Sigmoid colon (tissue), 7 donors: ENCODE measurements around the gene SGCE. TPM values are rescaled to one million over a fixed set of nuclear protein-coding genes. Genes with fewer than 3 reads are reported as not detected.
A peak's percentile ranks its signal among the peaks of the same experiment; 100 is the strongest.

Experiments
- DNase-seq: peaks from one replicate; pipeline ENCODE4 v3.0.0-alpha.2; 2019
- H3K27ac ChIP-seq, 4 donors: fragments of 200-600 bp; sonication (generic); one replicate each; pipeline ENCODE4 v1.5.1; 2016 to 2019; ENCODE audit warnings: mild to moderate bottlenecking in 1 of 4
- H3K27me3 ChIP-seq, 3 donors: fragments of 200-600 bp; sonication (generic); one replicate each; pipeline ENCODE4 v1.5.1; 2019; ENCODE audit warnings: mild to moderate bottlenecking in 1 of 3
- H3K36me3 ChIP-seq, 4 donors: fragments of 200-600 bp; sonication (generic); one replicate each; pipeline ENCODE4 v1.5.1; 2016 to 2019
- H3K4me1 ChIP-seq, 4 donors: fragments of 200-600 bp; sonication (generic); one replicate each; pipeline ENCODE4 v1.5.1; 2017 to 2019
- H3K4me3 ChIP-seq, 4 donors: fragments of 200-600 bp; sonication (generic); one replicate each; pipeline ENCODE4 v1.5.1; 2017 to 2019; ENCODE audit warnings: mild to moderate bottlenecking in 2 of 4, moderate library complexity in 1 of 4
- H3K9me3 ChIP-seq, 4 donors: fragments of 200-600 bp in 3 of 4; sonication (generic) in 3 of 4; one replicate each; pipeline versions ENCODE4 v1.5.1 to v1.6.1; 2013 to 2019
- CTCF ChIP-seq, 4 experiments: fragments of 450-650 bp in 3 of 4; fragments of 200-600 bp in 1 of 4; IDR thresholded peaks; one replicate each; pipeline ENCODE4 v1.5.1; 2016 to 2019; ENCODE audit warnings: antibody characterized with exemption in 4 of 4, mild to moderate bottlenecking in 3 of 4, moderate library complexity in 2 of 4
- EP300 ChIP-seq, 4 donors: sonication (generic); formaldehyde crosslinking; IDR thresholded peaks; one replicate each; pipeline ENCODE4 v1.6.1; 2017; ENCODE audit warnings: antibody characterized with exemption in 4 of 4
- POLR2A ChIP-seq, 2 donors: fragments of 450-650 bp; IDR thresholded peaks; one replicate each; pipeline ENCODE4 v1.6.1; 2016; ENCODE audit warnings: antibody characterized with exemption in 2 of 2, mild to moderate bottlenecking in 2 of 2, moderate library complexity in 2 of 2
- POLR2AphosphoS5 ChIP-seq, 4 donors: sonication (generic); formaldehyde crosslinking; IDR thresholded peaks; one replicate each; pipeline ENCODE4 v1.6.1; 2017; ENCODE audit warnings: antibody characterized with exemption in 4 of 4
- WGBS, 2 donors: extraction: QIAGEN DNeasy Blood & Tissue Kit; methylation state at CpG; one replicate each; pipeline ENCODE4 v1.1.7; 2013; 5-methylcytosine and 5-hydroxymethylcytosine counted together
- intact Hi-C: fragments of 100-400 bp; cut with DNase I; formaldehyde crosslinking; loops from one replicate; pipeline ENCODE4 v1.15.1; 2023
- polyA plus RNA-seq, 3 donors: library from polyadenylated mRNA; stranded (reverse); fragments of 200-250 nt; gene quantifications; one replicate each; pipeline ENCODE4 v1.2.3, GENCODE V29; 2013
- total RNA-seq, 4 donors: library from RNA; depleted of rRNA; stranded (reverse); fragments of >200 nt; gene quantifications; one replicate each; pipeline ENCODE4 v1.1.0, GENCODE V29; 2016
- donor health status: healthy with polysubstance abuse.
- donor health status: Bipolar disorder and iron deficiency.
- donor health status: healthy.

The SGCE gene
- total and polyA plus RNA-seq, 7 donors = 2.8 to 244 (median 135) TPM

GRCh38 chr7:94650147-94651051, 5.5 kb downstream of the SGCE start:
- Histone ChIP-seq H3K27ac (peak overlapping the region in 2 of 4 donors; percentile 43 to 49), H3K4me3 (peak overlapping the region in 1 of 4 donors; percentile 16)

GRCh38 chr7:94649450-94649849, 6.5 kb downstream of the SGCE start:
- H3K27me3 ChIP-seq = no peaks in the 10 kb centered on the region
- intact Hi-C loops = no loop called here
- DNase-seq = no peak
- peak overlapping the region in 3 of 4 donors; percentile 10 to 49 (median 43) for H3K27ac ChIP-seq
- H3K9me3 ChIP-seq = no peaks in the 10 kb centered on the region
- no peaks in the 10 kb centered on the region for H3K36me3 ChIP-seq
- WGBS, 2 donors = 74 to 81% methylated on average over 4 of the region's 4 CpGs
- TF ChIP-seq POLR2AphosphoS5 (IDR thresholded peaks at IDR 0.05) (no peak), CTCF (IDR thresholded peaks at IDR 0.05) (no peak), POLR2A (IDR thresholded peaks at IDR 0.05) (no peak), EP300 (IDR thresholded peaks at IDR 0.05) (no peak)
- H3K4me1 ChIP-seq = peaks cover 0 to 59% (median 37%) of the 10 kb centered on the region in 4 donors
- peak overlapping the region in 2 of 4 donors; percentile 16 to 19 for H3K4me3 ChIP-seq

More at GRCh38 chr7:94650147-94651051, 5.5 kb downstream of the SGCE start:
- DNase-seq = no peak
- TF ChIP-seq EP300 (IDR thresholded peaks at IDR 0.05) (no peak), POLR2A (IDR thresholded peaks at IDR 0.05) (no peak)
- Histone ChIP-seq H3K4me1 (peaks cover 0 to 64% (median 41%) of the 10 kb centered on the region in 4 donors), H3K27me3 (no peaks in the 10 kb centered on the region), H3K9me3 (no peaks in the 10 kb centered on the region), H3K36me3 (no peaks in the 10 kb centered on the region)
- 81 to 91% methylated on average over 4 of the region's 4 CpGs for WGBS, 2 donors
- intact Hi-C loops = loop anchor here (10.0 kb wide), 1 partner anchor 356 kb away; no protein-coding TSS in a partner anchor

- no peak for DNase-seq
- Histone ChIP-seq H3K36me3 (no peaks in the 10 kb centered on the region), H3K27me3 (no peaks in the 10 kb centered on the region), H3K27ac (no peak overlapping the region), H3K4me3 (no peak overlapping the region), H3K9me3 (no peaks in the 10 kb centered on the region), H3K4me1 (peaks cover 0 to 55% (median 32%) of the 10 kb centered on the region in 4 donors)
- intact Hi-C loops = no loop called here
- no peak for TF ChIP-seq POLR2A (IDR thresholded peaks at IDR 0.05)
- TF ChIP-seq POLR2AphosphoS5 (IDR thresholded peaks at IDR 0.05) = no peak
- no peak for TF ChIP-seq CTCF (IDR thresholded peaks at IDR 0.05)
- no peak for TF ChIP-seq EP300 (IDR thresholded peaks at IDR 0.05)
- WGBS, 2 donors = 93 to 96% methylated on average over 5 of the region's 5 CpGs
Measured at GRCh38 chr7:94648731-94649130, 7.2 kb downstream of the SGCE start.

- TF ChIP-seq CTCF (IDR thresholded peaks at IDR 0.05) (no peak), POLR2A (IDR thresholded peaks at IDR 0.05) (no peak), POLR2AphosphoS5 (IDR thresholded peaks at IDR 0.05) (no peak), EP300 (IDR thresholded peaks at IDR 0.05) (no peak)
- Histone ChIP-seq H3K36me3 (no peaks in the 10 kb centered on the region), H3K27ac (no peak overlapping the region), H3K9me3 (no peaks in the 10 kb centered on the region), H3K4me1 (peaks cover 0 to 49% (median 31%) of the 10 kb centered on the region in 4 donors), H3K4me3 (no peak overlapping the region), H3K27me3 (no peaks in the 10 kb centered on the region)
- 87 to 90% methylated on average over 3 of the region's 3 CpGs for WGBS, 2 donors
- DNase-seq = no peak
- intact Hi-C loops = no loop called here
Measured at GRCh38 chr7:94647295-94647694, 8.6 kb downstream of the SGCE start.

- Histone ChIP-seq H3K27me3 (no peaks in the 10 kb centered on the region), H3K4me1 (peaks cover 0 to 21% (median 10%) of the 10 kb centered on the region in 4 donors), H3K9me3 (no peaks in the 10 kb centered on the region), H3K27ac (no peak overlapping the region), H3K36me3 (no peaks in the 10 kb centered on the region), H3K4me3 (no peak overlapping the region)
- no peak for TF ChIP-seq EP300 (IDR thresholded peaks at IDR 0.05)
- no peak for TF ChIP-seq POLR2A (IDR thresholded peaks at IDR 0.05)
- no peak for TF ChIP-seq POLR2AphosphoS5 (IDR thresholded peaks at IDR 0.05)
- no peak for TF ChIP-seq CTCF (IDR thresholded peaks at IDR 0.05)
- intact Hi-C loops = no loop called here
- 87 to 91% methylated on average over 3 of the region's 3 CpGs for WGBS, 2 donors
- DNase-seq = no peak
Measured at GRCh38 chr7:94643771-94644545, 12.0 kb downstream of the SGCE start.
